ENCODE results near the gene FGFBP2. TPM values are rescaled to one million over a fixed set of nuclear protein-coding genes. Genes with fewer than 3 reads are reported as not detected.

FGFBP2 gene
- total and polyA plus RNA-seq, 2 experiments from 2014 or later: 0.18 to 0.56 TPM

DNA sequence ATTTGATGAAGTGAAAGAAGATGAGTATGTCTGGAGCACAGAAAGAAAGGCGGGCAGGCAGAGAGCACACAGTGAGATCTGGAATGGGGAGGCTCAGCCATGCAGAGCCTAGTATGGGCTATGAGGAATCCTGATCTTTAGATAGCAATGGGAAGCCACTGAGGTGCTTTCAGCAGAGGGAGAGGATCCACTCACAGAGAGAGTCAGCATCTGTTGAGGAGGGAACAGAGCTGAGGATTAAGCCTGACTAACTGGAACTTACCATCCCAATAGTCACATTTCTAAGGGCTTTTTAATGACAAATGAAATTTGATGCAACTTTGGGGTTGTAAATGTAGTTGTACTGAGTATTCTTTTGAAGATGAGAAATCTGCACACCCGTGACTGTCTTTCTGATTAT is 20.6 kb upstream of the FGFBP2 start (continued):
- TF ChIP-seq REST (IDR thresholded peaks at IDR 0.05; ENCODE audit: unreplicated experiment) (no peak), ZNF331 (CRISPR knock-in tag; IDR thresholded peaks at IDR 0.05; ENCODE audit: low read depth) (no peak), CREB1 (CRISPR knock-in tag; IDR thresholded peaks at IDR 0.05; ENCODE audit: low read depth) (no peak), EZH2phosphoT487 (IDR thresholded peaks at IDR 0.05; ENCODE audit: unreplicated experiment) (no peak)
- TF ChIP-seq, protein P1, sequence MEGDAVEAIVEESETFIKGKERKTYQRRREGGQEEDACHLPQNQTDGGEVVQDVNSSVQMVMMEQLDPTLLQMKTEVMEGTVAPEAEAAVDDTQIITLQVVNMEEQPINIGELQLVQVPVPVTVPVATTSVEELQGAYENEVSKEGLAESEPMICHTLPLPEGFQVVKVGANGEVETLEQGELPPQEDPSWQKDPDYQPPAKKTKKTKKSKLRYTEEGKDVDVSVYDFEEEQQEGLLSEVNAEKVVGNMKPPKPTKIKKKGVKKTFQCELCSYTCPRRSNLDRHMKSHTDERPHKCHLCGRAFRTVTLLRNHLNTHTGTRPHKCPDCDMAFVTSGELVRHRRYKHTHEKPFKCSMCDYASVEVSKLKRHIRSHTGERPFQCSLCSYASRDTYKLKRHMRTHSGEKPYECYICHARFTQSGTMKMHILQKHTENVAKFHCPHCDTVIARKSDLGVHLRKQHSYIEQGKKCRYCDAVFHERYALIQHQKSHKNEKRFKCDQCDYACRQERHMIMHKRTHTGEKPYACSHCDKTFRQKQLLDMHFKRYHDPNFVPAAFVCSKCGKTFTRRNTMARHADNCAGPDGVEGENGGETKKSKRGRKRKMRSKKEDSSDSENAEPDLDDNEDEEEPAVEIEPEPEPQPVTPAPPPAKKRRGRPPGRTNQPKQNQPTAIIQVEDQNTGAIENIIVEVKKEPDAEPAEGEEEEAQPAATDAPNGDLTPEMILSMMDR (conservative IDR thresholded peaks at IDR 0.05; ENCODE audit: low read depth in 2 of 2): no peak

GRCh38 chr4:15982842-15983524 is 20.0 kb upstream of the FGFBP2 start:
- 0 out of 3 replicates have a peak, but pooled peaks cover 6% of the 10 kb centered on the region for H3K9me3 Mint-ChIP-seq
- ATAC-seq: no peak
- Histone ChIP-seq H3K4me3 (no peak overlapping the region), H2AFZ (no peak overlapping the region), H3K36me3 (ENCODE audit: insufficient read depth) (peaks cover 51% of the 10 kb centered on the region), H4K20me1 (replicated peaks; ENCODE audit: insufficient read depth) (no peaks in the 10 kb centered on the region), H3F3A (replicated peaks; ENCODE audit: low read depth) (no peaks in the 10 kb centered on the region), H3K79me2 (replicated peaks; ENCODE audit: insufficient read depth) (no peaks in the 10 kb centered on the region), H3K4me2 (no peak overlapping the region), H3K4me1 (ENCODE audit: insufficient read depth) (no peaks in the 10 kb centered on the region), H3K27ac (ENCODE audit: low read depth) (no peak overlapping the region), H3K27me3 (ENCODE audit: insufficient read depth) (no peaks in the 10 kb centered on the region), H3K9me2 (ENCODE audit: insufficient read depth) (no peaks in the 10 kb centered on the region)
- H3K27me3 Mint-ChIP-seq (ENCODE audit: insufficient read depth, low read depth, poor library complexity): peaks cover 3% of the 10 kb centered on the region
- no peak for DNase-seq (ENCODE audit: low spot score)
- no peak overlapping the region for H3K4me3 Mint-ChIP-seq
- H3K4me1 Mint-ChIP-seq: peaks cover 8% of the 10 kb centered on the region; the same call in 2 of the 3 replicates
- peaks cover 89% of the 10 kb centered on the region for H3K36me3 Mint-ChIP-seq (ENCODE audit: low read depth)
- H3K27ac Mint-ChIP-seq: peak overlapping the region; percentile 2; the same call in 1 of the 2 replicates
- TF ChIP-seq CREB1 (CRISPR knock-in tag; IDR thresholded peaks at IDR 0.05; ENCODE audit: low read depth) (no peak), ZNF114 (CRISPR knock-in tag; IDR thresholded peaks at IDR 0.05) (no peak), POLR2AphosphoS5 (IDR thresholded peaks at IDR 0.05; ENCODE audit: low read depth) (no peak), STAT1 (IDR thresholded peaks at IDR 0.05; ENCODE audit: unreplicated experiment) (no peak), REST (IDR thresholded peaks at IDR 0.05; ENCODE audit: unreplicated experiment) (no peak)
- TF ChIP-seq, protein P2, sequence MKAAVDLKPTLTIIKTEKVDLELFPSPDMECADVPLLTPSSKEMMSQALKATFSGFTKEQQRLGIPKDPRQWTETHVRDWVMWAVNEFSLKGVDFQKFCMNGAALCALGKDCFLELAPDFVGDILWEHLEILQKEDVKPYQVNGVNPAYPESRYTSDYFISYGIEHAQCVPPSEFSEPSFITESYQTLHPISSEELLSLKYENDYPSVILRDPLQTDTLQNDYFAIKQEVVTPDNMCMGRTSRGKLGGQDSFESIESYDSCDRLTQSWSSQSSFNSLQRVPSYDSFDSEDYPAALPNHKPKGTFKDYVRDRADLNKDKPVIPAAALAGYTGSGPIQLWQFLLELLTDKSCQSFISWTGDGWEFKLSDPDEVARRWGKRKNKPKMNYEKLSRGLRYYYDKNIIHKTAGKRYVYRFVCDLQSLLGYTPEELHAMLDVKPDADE (IDR thresholded peaks at IDR 0.05): no peak
